HG02970 (cell line): ENCODE results near the gene ENTPD2.

Source experiments
- ATAC-seq: cut with Tn5 transposase; IDR thresholded peaks from one replicate; pipeline ENCODE4 v1.9.1; 2021; ENCODE audit warnings: mild to moderate bottlenecking, moderate library complexity, moderate number of reproducible peaks; ENCODE audit not compliant: unreplicated experiment, low FRiP score

ENTPD2 gene

GRCh38 chr9:137019891-137020683, 33.8 kb downstream of the ENTPD2 start:
- ATAC-seq: no peak

- no peak for ATAC-seq
Observed at GRCh38 chr9:137018761-137019559, 34.9 kb downstream of the ENTPD2 start.

GRCh38 chr9:137017791-137018497, 35.9 kb downstream of the ENTPD2 start:
- ATAC-seq: no peak

- no peak for ATAC-seq
Observed at GRCh38 chr9:137017071-137017470, 36.8 kb downstream of the ENTPD2 start.

GRCh38 chr9:137016436-137016835, 37.4 kb downstream of the ENTPD2 start:
- no peak for ATAC-seq

- no peak for ATAC-seq
Observed at GRCh38 chr9:137015976-137016375, 37.9 kb downstream of the ENTPD2 start.

GRCh38 chr9:137015540-137015930, 38.3 kb downstream of the ENTPD2 start:
- no peak for ATAC-seq

GRCh38 chr9:137014776-137015539, 38.9 kb downstream of the ENTPD2 start:
- no peak for ATAC-seq

- no peak for ATAC-seq
Observed at GRCh38 chr9:137014166-137014565, 39.7 kb downstream of the ENTPD2 start.

GRCh38 chr9:137013571-137013940, 40.3 kb downstream of the ENTPD2 start:
- no peak for ATAC-seq

- ATAC-seq: no peak
Observed at GRCh38 chr9:137012694-137013570, 40.9 kb downstream of the ENTPD2 start.

GRCh38 chr9:137011907-137012675, 41.8 kb downstream of the ENTPD2 start:
- no peak for ATAC-seq

GRCh38 chr9:137011156-137011555, 42.7 kb downstream of the ENTPD2 start:
- ATAC-seq: no peak

GRCh38 chr9:137009938-137010732, 43.7 kb downstream of the ENTPD2 start:
- ATAC-seq: no peak

GRCh38 chr9:137009217-137009616, 44.6 kb downstream of the ENTPD2 start:
- no peak for ATAC-seq

- no peak for ATAC-seq
Observed at GRCh38 chr9:137008312-137008711, 45.5 kb downstream of the ENTPD2 start.

- ATAC-seq: no peak
Observed at GRCh38 chr9:137007816-137008270, 46.0 kb downstream of the ENTPD2 start.
